HEK293T (cell line): ENCODE measurements around the gene NRL.

ENCODE experiments used
- ARNT ChIP-seq: fragments of 450-650 bp; IDR thresholded peaks from 2 replicates; pipeline ENCODE4 v1.6.1; 2017; ENCODE audit warnings: mild to moderate bottlenecking
- BHLHE40 ChIP-seq: fragments of 450-650 bp; IDR thresholded peaks from 2 replicates; pipeline ENCODE4 v1.6.1; 2016; ENCODE audit warnings: mild to moderate bottlenecking, moderate library complexity, borderline replicate concordance
- CTBP1 ChIP-seq: fragments of 450-650 bp; IDR thresholded peaks from 2 replicates; pipeline ENCODE4 v1.6.1; 2016; ENCODE audit warnings: borderline replicate concordance
- ELF4 ChIP-seq: fragments of 450-650 bp; IDR thresholded peaks from 2 replicates; pipeline ENCODE4 v1.6.1; 2017; ENCODE audit warnings: antibody characterized with exemption
- FOXK2 ChIP-seq: fragments of 450-650 bp; IDR thresholded peaks from 2 replicates; pipeline ENCODE4 v1.6.1; 2016; ENCODE audit warnings: mild to moderate bottlenecking
- FOXM1 ChIP-seq: fragments of 450-650 bp; IDR thresholded peaks from 2 replicates; pipeline ENCODE4 v1.6.1; 2017; ENCODE audit warnings: mild to moderate bottlenecking, borderline replicate concordance
- NFRKB ChIP-seq: fragments of 450-650 bp; IDR thresholded peaks from 2 replicates; pipeline ENCODE4 v1.6.1; 2016; ENCODE audit warnings: mild to moderate bottlenecking, moderate library complexity
- SP1 ChIP-seq: fragments of 450-650 bp; IDR thresholded peaks from 2 replicates; pipeline ENCODE4 v1.6.1; 2017
- SUZ12 ChIP-seq: fragments of 450-650 bp; IDR thresholded peaks from 2 replicates; pipeline ENCODE4 v1.6.1; 2016; ENCODE audit warnings: mild to moderate bottlenecking
- TARDBP ChIP-seq: fragments of 450-650 bp; IDR thresholded peaks from 2 replicates; pipeline ENCODE4 v1.6.1; 2016
- ZNF384 ChIP-seq: fragments of 450-650 bp; IDR thresholded peaks from 2 replicates; pipeline ENCODE4 v1.6.1; 2016
- TF ChIP-seq, protein P1 (sequence below): fragments of 450-650 bp; IDR thresholded peaks from 2 replicates; pipeline ENCODE4 v1.6.1; 2016

DNA sequence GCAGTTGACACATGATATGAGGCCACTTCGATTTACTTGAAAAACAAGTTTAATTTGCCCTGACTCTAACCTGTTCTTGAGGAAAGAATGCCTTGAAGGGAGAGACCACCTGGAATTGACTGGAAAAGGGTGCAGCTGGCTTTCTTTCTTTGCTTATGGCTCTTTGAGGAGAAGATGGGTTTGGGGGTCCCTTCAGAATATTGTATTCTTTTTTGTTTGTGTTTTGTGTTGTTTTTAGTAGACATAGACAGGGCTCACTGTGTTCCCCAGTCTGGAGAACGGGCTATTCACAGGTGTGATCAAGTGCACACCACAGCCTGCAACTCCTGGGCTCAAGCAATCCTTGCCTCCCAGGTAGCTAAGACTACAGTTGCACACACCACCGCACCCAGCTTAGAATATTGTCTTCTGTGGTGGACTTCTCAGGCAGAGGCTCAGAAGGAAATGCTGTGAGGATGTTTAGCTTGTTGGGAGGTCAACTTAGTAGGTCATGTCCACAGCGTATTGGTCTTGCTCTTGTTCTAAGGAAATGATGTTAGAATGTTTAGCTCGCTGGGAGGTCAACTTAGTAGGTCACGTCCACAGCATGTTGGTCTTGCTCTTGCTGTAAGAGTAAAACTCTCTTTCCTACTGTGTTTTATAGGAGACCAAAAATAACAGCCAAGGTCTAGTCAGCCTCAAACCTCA, 1.5 kb upstream of the NRL start:
- no peak for TF ChIP-seq ELF4
- TF ChIP-seq FOXK2, result no peak
- TF ChIP-seq SP1, result no peak
- no peak for TF ChIP-seq TARDBP
- no peak for TF ChIP-seq ARNT
- TF ChIP-seq NFRKB, result no peak
- TF ChIP-seq, protein P1, sequence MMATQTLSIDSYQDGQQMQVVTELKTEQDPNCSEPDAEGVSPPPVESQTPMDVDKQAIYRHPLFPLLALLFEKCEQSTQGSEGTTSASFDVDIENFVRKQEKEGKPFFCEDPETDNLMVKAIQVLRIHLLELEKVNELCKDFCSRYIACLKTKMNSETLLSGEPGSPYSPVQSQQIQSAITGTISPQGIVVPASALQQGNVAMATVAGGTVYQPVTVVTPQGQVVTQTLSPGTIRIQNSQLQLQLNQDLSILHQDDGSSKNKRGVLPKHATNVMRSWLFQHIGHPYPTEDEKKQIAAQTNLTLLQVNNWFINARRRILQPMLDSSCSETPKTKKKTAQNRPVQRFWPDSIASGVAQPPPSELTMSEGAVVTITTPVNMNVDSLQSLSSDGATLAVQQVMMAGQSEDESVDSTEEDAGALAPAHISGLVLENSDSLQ, result no peak
- no peak for TF ChIP-seq CTBP1
- no peak for TF ChIP-seq ZNF384
- TF ChIP-seq FOXM1, result no peak
- TF ChIP-seq SUZ12, result no peak
- TF ChIP-seq BHLHE40, result no peak
